ENCODE measurements around the gene MDC1. TPM values are rescaled to one million over a fixed set of nuclear protein-coding genes. Genes with fewer than 3 reads are reported as not detected.

The MDC1 gene
- total RNA-seq, 1 experiment from 2014 or later, result 53.4 TPM

DNA sequence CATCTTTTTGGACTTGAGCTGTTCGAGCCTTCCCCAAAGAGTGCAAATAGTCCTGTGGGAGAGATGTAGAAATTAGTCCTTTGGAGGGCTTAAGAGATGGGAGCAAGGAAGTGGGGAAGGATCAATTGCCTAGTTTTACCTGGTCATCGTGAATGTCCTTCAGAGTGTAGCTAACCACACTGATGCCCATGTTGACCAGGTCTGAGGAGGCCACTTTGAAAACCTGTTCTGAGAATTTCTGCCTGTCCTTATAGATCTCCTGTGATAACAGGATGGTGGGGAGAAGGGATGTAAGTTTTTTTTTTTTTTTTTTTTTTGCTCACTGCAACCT, 23.4 kb upstream of the MDC1 start:
- TF ChIP-seq EZH2 (IDR thresholded peaks at IDR 0.05; ENCODE audit: borderline replicate concordance, low read depth, low read length, poor library complexity, severe bottlenecking), result no peak
- TF ChIP-seq, protein P1, sequence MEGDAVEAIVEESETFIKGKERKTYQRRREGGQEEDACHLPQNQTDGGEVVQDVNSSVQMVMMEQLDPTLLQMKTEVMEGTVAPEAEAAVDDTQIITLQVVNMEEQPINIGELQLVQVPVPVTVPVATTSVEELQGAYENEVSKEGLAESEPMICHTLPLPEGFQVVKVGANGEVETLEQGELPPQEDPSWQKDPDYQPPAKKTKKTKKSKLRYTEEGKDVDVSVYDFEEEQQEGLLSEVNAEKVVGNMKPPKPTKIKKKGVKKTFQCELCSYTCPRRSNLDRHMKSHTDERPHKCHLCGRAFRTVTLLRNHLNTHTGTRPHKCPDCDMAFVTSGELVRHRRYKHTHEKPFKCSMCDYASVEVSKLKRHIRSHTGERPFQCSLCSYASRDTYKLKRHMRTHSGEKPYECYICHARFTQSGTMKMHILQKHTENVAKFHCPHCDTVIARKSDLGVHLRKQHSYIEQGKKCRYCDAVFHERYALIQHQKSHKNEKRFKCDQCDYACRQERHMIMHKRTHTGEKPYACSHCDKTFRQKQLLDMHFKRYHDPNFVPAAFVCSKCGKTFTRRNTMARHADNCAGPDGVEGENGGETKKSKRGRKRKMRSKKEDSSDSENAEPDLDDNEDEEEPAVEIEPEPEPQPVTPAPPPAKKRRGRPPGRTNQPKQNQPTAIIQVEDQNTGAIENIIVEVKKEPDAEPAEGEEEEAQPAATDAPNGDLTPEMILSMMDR (conservative IDR thresholded peaks at IDR 0.05; ENCODE audit: low read depth, low read length), result no peak
- no peak for DNase-seq (ENCODE audit: low spot score)
- Histone ChIP-seq H3K4me3 (ENCODE audit: low read depth, low read length, poor library complexity, severe bottlenecking) (no peak overlapping the region), H3K27ac (ENCODE audit: low read depth, low read length, poor library complexity, severe bottlenecking) (no peak overlapping the region), H3K27me3 (replicated peaks; ENCODE audit: insufficient read depth, low read depth, low read length, poor library complexity) (no peaks in the 10 kb centered on the region), H3K36me3 (ENCODE audit: insufficient read depth, low read length, poor library complexity, severe bottlenecking) (peaks cover 49% of the 10 kb centered on the region), H3K4me1 (ENCODE audit: insufficient read depth, low read length, poor library complexity, severe bottlenecking) (peaks cover 11% of the 10 kb centered on the region), H3K9me3 (ENCODE audit: low read depth, low read length, poor library complexity, severe bottlenecking) (no peaks in the 10 kb centered on the region)
- no TSS peak for BruUV-seq (replicated peaks)
- ChIA-PET CTCF (no interaction called here), POLR2A (ENCODE audit: low non-redundant PET) (interaction anchor here (0.5 to 0.6 kb wide), 2 partner anchors 153 to 1375 kb away, joined by 3 to 4 read pairs; no protein-coding TSS in a partner anchor)
- intact Hi-C loops (cut with micrococcal nuclease; ENCODE audit: unreplicated experiment), result loop anchor here (5.0 kb wide), 2 partner anchors 137 to 347 kb away; no protein-coding TSS in a partner anchor

DNA sequence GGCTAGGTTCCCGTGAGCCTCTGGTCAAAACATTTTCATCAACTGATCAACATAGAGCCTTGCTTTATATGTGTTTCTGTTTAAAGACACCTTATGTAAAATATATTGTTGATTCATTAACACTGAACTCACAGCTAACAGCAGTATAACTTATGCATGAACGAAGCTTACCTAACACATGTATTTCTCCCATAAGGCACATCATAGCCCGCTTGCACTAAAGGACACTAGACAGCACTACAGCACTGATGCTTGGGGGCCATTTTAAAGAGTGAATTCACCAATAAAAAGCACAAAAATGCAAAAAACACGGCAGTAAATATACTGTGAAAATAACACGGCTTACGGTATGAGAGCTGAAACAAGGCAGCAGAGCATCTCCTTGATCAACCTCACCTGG, 21.5 kb upstream of the MDC1 start:
- POLR2A ChIA-PET (ENCODE audit: low non-redundant PET), result no interaction called here
- no TSS peak for BruUV-seq (replicated peaks)
- H3K9me3 ChIP-seq (ENCODE audit: low read depth, low read length, poor library complexity, severe bottlenecking), result no peaks in the 10 kb centered on the region

DNA sequence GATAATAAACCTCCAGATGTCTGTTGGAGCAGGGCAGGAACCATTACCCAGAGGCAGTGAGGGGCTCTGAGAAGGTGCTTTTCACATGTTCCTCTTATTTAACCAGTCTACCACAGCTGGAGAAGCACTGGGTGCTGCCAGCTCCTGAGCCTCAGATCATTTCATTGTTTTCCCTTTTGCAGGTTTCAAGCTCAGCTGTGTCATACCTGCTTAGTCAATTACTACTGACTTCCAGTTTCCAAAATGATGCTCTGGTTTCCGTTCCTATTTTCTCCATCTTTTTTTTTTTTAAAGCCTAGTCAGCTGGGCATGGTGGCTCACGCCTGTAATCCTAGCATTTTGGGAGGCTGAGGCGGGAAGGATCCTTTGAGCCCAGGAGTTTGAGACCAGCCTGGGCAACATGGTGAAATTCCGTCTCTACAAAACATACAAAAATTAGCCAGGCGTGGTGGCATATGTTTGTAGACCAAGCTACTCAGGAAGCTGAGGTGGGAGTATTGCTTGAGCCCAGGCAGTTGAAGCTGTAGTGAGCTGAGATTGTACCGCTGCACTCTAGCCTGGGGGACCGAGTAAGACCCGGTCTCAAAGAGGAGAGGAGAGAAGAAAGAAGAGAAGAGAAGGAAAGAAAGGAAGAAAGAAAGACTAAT, 18.7 kb upstream of the MDC1 start:
- no peak for DNase-seq (ENCODE audit: low spot score)
- ChIA-PET POLR2A (ENCODE audit: low non-redundant PET) (interaction anchor here (0.7 kb wide), 1 partner anchor 36 kb away, joined by 5 read pairs; no protein-coding TSS in a partner anchor), CTCF (interaction anchor here (0.7 kb wide), 1 partner anchor 9 kb away, joined by 3 read pairs; no protein-coding TSS in a partner anchor)
- H3K4me1 ChIP-seq (ENCODE audit: insufficient read depth, low read length, poor library complexity, severe bottlenecking), result peaks cover 2% of the 10 kb centered on the region
- no peak overlapping the region for H3K4me3 ChIP-seq (ENCODE audit: low read depth, low read length, poor library complexity, severe bottlenecking)
- intact Hi-C loops (cut with micrococcal nuclease; ENCODE audit: unreplicated experiment), result no loop called here
- peaks cover 60% of the 10 kb centered on the region for H3K36me3 ChIP-seq (ENCODE audit: insufficient read depth, low read length, poor library complexity, severe bottlenecking)
- BruUV-seq (replicated peaks), result no TSS peak
- H3K27me3 ChIP-seq (replicated peaks; ENCODE audit: insufficient read depth, low read depth, low read length, poor library complexity), result no peaks in the 10 kb centered on the region
- TF ChIP-seq, protein P1 (conservative IDR thresholded peaks at IDR 0.05; ENCODE audit: low read depth, low read length), result no peak
- no peak for TF ChIP-seq EZH2 (IDR thresholded peaks at IDR 0.05; ENCODE audit: borderline replicate concordance, low read depth, low read length, poor library complexity, severe bottlenecking)
- no peak overlapping the region for H3K27ac ChIP-seq (ENCODE audit: low read depth, low read length, poor library complexity, severe bottlenecking)
- no peaks in the 10 kb centered on the region for H3K9me3 ChIP-seq (ENCODE audit: low read depth, low read length, poor library complexity, severe bottlenecking)

More for the DNA sequence above, 21.5 kb upstream of the MDC1 start:
- H3K4me3 ChIP-seq (ENCODE audit: low read depth, low read length, poor library complexity, severe bottlenecking), result no peak overlapping the region
- DNase-seq (ENCODE audit: low spot score), result no peak
- CTCF ChIA-PET, result no interaction called here
- H3K27ac ChIP-seq (ENCODE audit: low read depth, low read length, poor library complexity, severe bottlenecking), result no peak overlapping the region
- intact Hi-C loops (cut with micrococcal nuclease; ENCODE audit: unreplicated experiment), result no loop called here
- H3K36me3 ChIP-seq (ENCODE audit: insufficient read depth, low read length, poor library complexity, severe bottlenecking), result peaks cover 61% of the 10 kb centered on the region
- H3K27me3 ChIP-seq (replicated peaks; ENCODE audit: insufficient read depth, low read depth, low read length, poor library complexity), result no peaks in the 10 kb centered on the region
- TF ChIP-seq, protein P1 (conservative IDR thresholded peaks at IDR 0.05; ENCODE audit: low read depth, low read length), result no peak
- TF ChIP-seq EZH2 (IDR thresholded peaks at IDR 0.05; ENCODE audit: borderline replicate concordance, low read depth, low read length, poor library complexity, severe bottlenecking), result no peak
- H3K4me1 ChIP-seq (ENCODE audit: insufficient read depth, low read length, poor library complexity, severe bottlenecking), result peaks cover 6% of the 10 kb centered on the region

Data from A673 (cell line).